HG02981 (cell line): Measurements from ENCODE around the gene TMEM86A.

Experiments
- ATAC-seq: cut with Tn5 transposase; IDR thresholded peaks from one replicate; pipeline ENCODE4 v1.9.1; 2021; ENCODE audit warnings: mild to moderate bottlenecking, moderate library complexity; ENCODE audit not compliant: unreplicated experiment

TMEM86A gene

GRCh38 chr11:18752502-18752901 lies 53.9 kb downstream of the TMEM86A start:
- ATAC-seq: no peak

- no peak for ATAC-seq
These were observed 55.7 kb downstream of the TMEM86A start for GRCh38 chr11:18754308-18754707.
